ENCODE data around the gene GRID2IP.
A peak's percentile ranks its signal among the peaks of the same experiment; 100 is the strongest.

GRID2IP gene

GRCh38 chr7:6551016-6551511, at the start of gene GRID2IP:
Gene GRID2IP (minus strand): TSS chr7:6551461. CDS start chr7:6551436, 25 bp downstream.
- TF ChIP-seq, protein P1, sequence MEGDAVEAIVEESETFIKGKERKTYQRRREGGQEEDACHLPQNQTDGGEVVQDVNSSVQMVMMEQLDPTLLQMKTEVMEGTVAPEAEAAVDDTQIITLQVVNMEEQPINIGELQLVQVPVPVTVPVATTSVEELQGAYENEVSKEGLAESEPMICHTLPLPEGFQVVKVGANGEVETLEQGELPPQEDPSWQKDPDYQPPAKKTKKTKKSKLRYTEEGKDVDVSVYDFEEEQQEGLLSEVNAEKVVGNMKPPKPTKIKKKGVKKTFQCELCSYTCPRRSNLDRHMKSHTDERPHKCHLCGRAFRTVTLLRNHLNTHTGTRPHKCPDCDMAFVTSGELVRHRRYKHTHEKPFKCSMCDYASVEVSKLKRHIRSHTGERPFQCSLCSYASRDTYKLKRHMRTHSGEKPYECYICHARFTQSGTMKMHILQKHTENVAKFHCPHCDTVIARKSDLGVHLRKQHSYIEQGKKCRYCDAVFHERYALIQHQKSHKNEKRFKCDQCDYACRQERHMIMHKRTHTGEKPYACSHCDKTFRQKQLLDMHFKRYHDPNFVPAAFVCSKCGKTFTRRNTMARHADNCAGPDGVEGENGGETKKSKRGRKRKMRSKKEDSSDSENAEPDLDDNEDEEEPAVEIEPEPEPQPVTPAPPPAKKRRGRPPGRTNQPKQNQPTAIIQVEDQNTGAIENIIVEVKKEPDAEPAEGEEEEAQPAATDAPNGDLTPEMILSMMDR (IDR thresholded peaks at IDR 0.05; ENCODE audit: poor library complexity, severe bottlenecking): no peak
- H3K27me3 ChIP-seq (ENCODE audit: insufficient read depth, poor library complexity, severe bottlenecking): no peaks in the 10 kb centered on the region
- no peaks in the 10 kb centered on the region for H3K36me3 ChIP-seq (ENCODE audit: low read depth)
- no peak for ATAC-seq (ENCODE audit: low read depth)
- DNase-seq (ENCODE audit: low spot score): no peak
- H3K9me3 ChIP-seq (ENCODE audit: severe bottlenecking): no peaks in the 10 kb centered on the region
- H3K4me3 ChIP-seq (ENCODE audit: severe bottlenecking): no peak within 1 kb of the TSS
- no peaks in the 10 kb centered on the region for H3K4me1 ChIP-seq (ENCODE audit: insufficient read depth, poor library complexity, severe bottlenecking)
- H3K27ac ChIP-seq (ENCODE audit: poor library complexity, severe bottlenecking): no peak within 1 kb of the TSS

DNA sequence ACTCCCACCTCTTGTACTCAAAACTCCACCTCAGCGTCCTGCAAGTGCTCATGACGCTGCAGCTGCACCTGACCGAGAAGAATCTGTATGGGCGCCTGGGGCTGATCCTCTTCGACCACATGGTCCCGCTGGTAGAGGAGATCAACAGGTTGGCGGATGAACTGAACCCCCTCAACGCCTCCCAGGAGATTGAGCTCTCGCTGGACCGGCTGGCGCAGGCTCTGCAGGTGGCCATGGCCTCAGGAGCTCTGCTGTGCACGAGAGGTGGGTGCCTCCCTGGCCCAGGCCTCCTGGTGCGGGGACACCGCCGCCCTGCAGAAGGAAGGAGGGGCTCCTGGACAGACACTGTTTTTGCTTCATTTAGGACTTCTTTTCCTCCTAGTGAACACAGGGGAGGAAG, 48.8 kb upstream of the GRID2IP start:
- no peak overlapping the region for H3K4me3 ChIP-seq (ENCODE audit: severe bottlenecking)
- H3K9me3 ChIP-seq (ENCODE audit: severe bottlenecking): no peaks in the 10 kb centered on the region
- no peak overlapping the region for H3K27ac ChIP-seq (ENCODE audit: poor library complexity, severe bottlenecking)
- no peaks in the 10 kb centered on the region for H3K27me3 ChIP-seq (ENCODE audit: insufficient read depth, poor library complexity, severe bottlenecking)
- peaks cover 65% of the 10 kb centered on the region for H3K36me3 ChIP-seq (ENCODE audit: low read depth)
- no peak for DNase-seq (ENCODE audit: low spot score)
- ATAC-seq (ENCODE audit: low read depth): no peak
- no peaks in the 10 kb centered on the region for H3K4me1 ChIP-seq (ENCODE audit: insufficient read depth, poor library complexity, severe bottlenecking)
- TF ChIP-seq, protein P1 (IDR thresholded peaks at IDR 0.05; ENCODE audit: poor library complexity, severe bottlenecking): no peak

- DNase-seq (ENCODE audit: low spot score) (no peak), ATAC-seq (ENCODE audit: low read depth) (no peak)
- TF ChIP-seq, protein P1 (IDR thresholded peaks at IDR 0.05; ENCODE audit: poor library complexity, severe bottlenecking): no peak
- Histone ChIP-seq H3K27me3 (ENCODE audit: insufficient read depth, poor library complexity, severe bottlenecking) (no peaks in the 10 kb centered on the region), H3K4me1 (ENCODE audit: insufficient read depth, poor library complexity, severe bottlenecking) (no peaks in the 10 kb centered on the region), H3K4me3 (ENCODE audit: severe bottlenecking) (peak overlapping the region; percentile 95), H3K9me3 (ENCODE audit: severe bottlenecking) (no peaks in the 10 kb centered on the region), H3K36me3 (ENCODE audit: low read depth) (peaks cover 74% of the 10 kb centered on the region), H3K27ac (ENCODE audit: poor library complexity, severe bottlenecking) (peak overlapping the region; percentile 47)
Observed at GRCh38 chr7:6590645-6591110, 39.4 kb upstream of the GRID2IP start.

- H3K27ac ChIP-seq (ENCODE audit: poor library complexity, severe bottlenecking): peak within 1 kb of the TSS; percentile 47
- H3K9me3 ChIP-seq (ENCODE audit: severe bottlenecking): no peaks in the 10 kb centered on the region
- TF ChIP-seq, protein P1 (IDR thresholded peaks at IDR 0.05; ENCODE audit: poor library complexity, severe bottlenecking): peak; percentile 94
- ATAC-seq (ENCODE audit: low read depth): peak; percentile 86
- no peaks in the 10 kb centered on the region for H3K4me1 ChIP-seq (ENCODE audit: insufficient read depth, poor library complexity, severe bottlenecking)
- H3K4me3 ChIP-seq (ENCODE audit: severe bottlenecking): peak within 1 kb of the TSS; percentile 95
- H3K36me3 ChIP-seq (ENCODE audit: low read depth): peaks cover 74% of the 10 kb centered on the region
- H3K27me3 ChIP-seq (ENCODE audit: insufficient read depth, poor library complexity, severe bottlenecking): no peaks in the 10 kb centered on the region
- no peak for DNase-seq (ENCODE audit: low spot score)
Observed at GRCh38 chr7:6589829-6590644, 38.8 kb upstream of the GRID2IP start, which contains the start of gene INTS15. Gene INTS15 (plus strand): TSS chr7:6590021. CDS start chr7:6590284, 263 bp downstream.

Measured in RWPE2 (cell line).